Activated CD8-positive, alpha-beta memory T cell treated with anti-CD3 and anti-CD28 coated beads, Interleukin-2, amount 50 U/mL, for 4 hours (primary cell): Measurements from ENCODE around the gene PI4KA.
"Not testable (repeated sequence)": the region's sequence is repeated elsewhere in the genome, so short reads cannot be mapped to it uniquely, and the experiment has no call there.

Experiments used
- DNase-seq: peaks from one replicate; pipeline ENCODE4 v3.0.0-alpha.2; 2020

PI4KA gene

GRCh38 chr22:20844055-20845037 is 14.3 kb downstream of the PI4KA start:
- no peak for DNase-seq

GRCh38 chr22:20843501-20843900 is 15.1 kb downstream of the PI4KA start:
- no peak for DNase-seq

GRCh38 chr22:20840646-20841371 is 17.8 kb downstream of the PI4KA start:
- DNase-seq, result no peak

GRCh38 chr22:20839837-20840645 is 18.6 kb downstream of the PI4KA start:
- no peak for DNase-seq

- not testable (repeated sequence) for DNase-seq
Observed at GRCh38 chr22:20839354-20839753, 19.3 kb downstream of the PI4KA start.

GRCh38 chr22:20836987-20837823 is 21.4 kb downstream of the PI4KA start:
- no peak for DNase-seq

- no peak for DNase-seq
Observed at GRCh38 chr22:20834725-20835124, 23.9 kb downstream of the PI4KA start.

GRCh38 chr22:20834206-20834605 is 24.4 kb downstream of the PI4KA start:
- no peak for DNase-seq

GRCh38 chr22:20833225-20833665 is 25.4 kb downstream of the PI4KA start:
- no peak for DNase-seq

GRCh38 chr22:20829491-20830134 is 29.0 kb downstream of the PI4KA start:
- no peak for DNase-seq

GRCh38 chr22:20826373-20827152 is 32.0 kb downstream of the PI4KA start:
- not testable (repeated sequence) for DNase-seq

- DNase-seq, result no peak
Observed at GRCh38 chr22:20825624-20826023, 33.0 kb downstream of the PI4KA start.

GRCh38 chr22:20825216-20825615 is 33.4 kb downstream of the PI4KA start:
- not testable (repeated sequence) for DNase-seq

- DNase-seq, result no peak
Observed at GRCh38 chr22:20823264-20823663, 35.3 kb downstream of the PI4KA start.

- DNase-seq, result no peak
Observed at GRCh38 chr22:20822240-20822639, 36.4 kb downstream of the PI4KA start.

GRCh38 chr22:20821717-20822239 is 36.8 kb downstream of the PI4KA start:
- not testable (repeated sequence) for DNase-seq

GRCh38 chr22:20819471-20819870 is 39.1 kb downstream of the PI4KA start:
- no peak for DNase-seq

GRCh38 chr22:20818471-20818870 is 40.1 kb downstream of the PI4KA start:
- DNase-seq, result no peak

GRCh38 chr22:20816559-20816958 is 42.1 kb downstream of the PI4KA start:
- no peak for DNase-seq

GRCh38 chr22:20815477-20816050 is 43.0 kb downstream of the PI4KA start:
- no peak for DNase-seq
